SU-DHL-6 (cell line): ENCODE data around the gene DYNC1H1.

Experiments used
- CTCF ChIP-seq: fragments of 200-600 bp; sonication (generic); IDR thresholded peaks from one replicate; pipeline ENCODE4 v1.5.1; 2017; ENCODE audit warnings: antibody characterized with exemption, mild to moderate bottlenecking, low read length, moderate library complexity; ENCODE audit not compliant: insufficient read depth, poor library complexity, severe bottlenecking
- EZH2phosphoT487 ChIP-seq: fragments of 200-600 bp; sonication (generic), shearing (Covaris generic); conservative IDR thresholded peaks from 2 replicates; pipeline ENCODE4 v1.6.1; 2018; ENCODE audit warnings: mild to moderate bottlenecking, antibody characterized with exemption, low read length, moderate library complexity, mixed read lengths

- TF ChIP-seq CTCF = no peak
- TF ChIP-seq EZH2phosphoT487 = no peak
These were observed 1.9 kb upstream of the DYNC1H1 start for GRCh38 chr14:101962503-101962874.
